HG03521 (cell line): ENCODE results near the gene B3GNT3.
A peak's percentile ranks its signal among the peaks of the same experiment; 100 is the strongest.

ENCODE experiments used
- ATAC-seq: cut with Tn5 transposase; IDR thresholded peaks from one replicate; pipeline ENCODE4 v1.9.1; 2021; ENCODE audit warnings: mild to moderate bottlenecking, moderate library complexity; ENCODE audit not compliant: unreplicated experiment

The B3GNT3 gene, protein sequence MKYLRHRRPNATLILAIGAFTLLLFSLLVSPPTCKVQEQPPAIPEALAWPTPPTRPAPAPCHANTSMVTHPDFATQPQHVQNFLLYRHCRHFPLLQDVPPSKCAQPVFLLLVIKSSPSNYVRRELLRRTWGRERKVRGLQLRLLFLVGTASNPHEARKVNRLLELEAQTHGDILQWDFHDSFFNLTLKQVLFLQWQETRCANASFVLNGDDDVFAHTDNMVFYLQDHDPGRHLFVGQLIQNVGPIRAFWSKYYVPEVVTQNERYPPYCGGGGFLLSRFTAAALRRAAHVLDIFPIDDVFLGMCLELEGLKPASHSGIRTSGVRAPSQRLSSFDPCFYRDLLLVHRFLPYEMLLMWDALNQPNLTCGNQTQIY

DNA sequence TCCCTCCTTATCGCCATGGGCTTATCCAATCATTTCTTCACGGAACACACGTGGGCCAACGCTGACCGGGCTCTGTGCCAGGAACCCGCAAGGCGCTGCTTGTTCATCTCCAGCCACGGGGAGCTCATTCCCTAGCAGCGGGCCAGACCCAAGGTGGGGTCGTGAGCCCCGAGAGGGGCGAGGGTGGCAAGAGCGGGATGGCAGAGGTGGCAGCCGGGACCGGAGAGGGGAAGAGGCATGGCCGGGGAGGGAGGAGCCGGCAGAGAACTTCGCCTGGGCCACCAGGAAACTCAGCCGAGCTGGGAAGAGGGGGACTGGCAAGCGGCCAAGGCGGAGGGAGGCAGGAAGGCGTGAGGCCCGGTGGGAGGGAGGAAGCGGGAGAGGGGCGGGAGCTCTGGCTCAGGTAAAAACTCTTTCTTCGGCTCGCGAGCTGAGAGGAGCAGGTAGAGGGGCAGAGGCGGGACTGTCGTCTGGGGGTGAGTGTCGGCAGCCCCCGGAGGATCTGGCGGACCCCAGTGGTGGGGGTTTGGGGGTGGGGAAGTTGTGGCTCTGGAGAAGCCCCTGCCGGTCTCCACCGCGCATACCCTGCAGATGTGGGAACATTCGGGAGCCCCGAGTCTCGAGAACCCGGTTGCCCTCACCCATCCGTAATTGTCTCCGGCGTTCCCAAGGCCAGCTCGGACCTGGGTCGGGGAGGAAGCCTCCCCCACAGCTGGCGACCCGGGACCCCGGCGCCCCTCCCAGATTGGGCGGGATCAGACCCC lies at the start of gene B3GNT3:
TSS of gene B3GNT3 (plus strand) at position 408 of the 764 bp plus-strand sequence. CDS start 12,670 bp downstream, outside the sequence.
- no peak for ATAC-seq

DNA sequence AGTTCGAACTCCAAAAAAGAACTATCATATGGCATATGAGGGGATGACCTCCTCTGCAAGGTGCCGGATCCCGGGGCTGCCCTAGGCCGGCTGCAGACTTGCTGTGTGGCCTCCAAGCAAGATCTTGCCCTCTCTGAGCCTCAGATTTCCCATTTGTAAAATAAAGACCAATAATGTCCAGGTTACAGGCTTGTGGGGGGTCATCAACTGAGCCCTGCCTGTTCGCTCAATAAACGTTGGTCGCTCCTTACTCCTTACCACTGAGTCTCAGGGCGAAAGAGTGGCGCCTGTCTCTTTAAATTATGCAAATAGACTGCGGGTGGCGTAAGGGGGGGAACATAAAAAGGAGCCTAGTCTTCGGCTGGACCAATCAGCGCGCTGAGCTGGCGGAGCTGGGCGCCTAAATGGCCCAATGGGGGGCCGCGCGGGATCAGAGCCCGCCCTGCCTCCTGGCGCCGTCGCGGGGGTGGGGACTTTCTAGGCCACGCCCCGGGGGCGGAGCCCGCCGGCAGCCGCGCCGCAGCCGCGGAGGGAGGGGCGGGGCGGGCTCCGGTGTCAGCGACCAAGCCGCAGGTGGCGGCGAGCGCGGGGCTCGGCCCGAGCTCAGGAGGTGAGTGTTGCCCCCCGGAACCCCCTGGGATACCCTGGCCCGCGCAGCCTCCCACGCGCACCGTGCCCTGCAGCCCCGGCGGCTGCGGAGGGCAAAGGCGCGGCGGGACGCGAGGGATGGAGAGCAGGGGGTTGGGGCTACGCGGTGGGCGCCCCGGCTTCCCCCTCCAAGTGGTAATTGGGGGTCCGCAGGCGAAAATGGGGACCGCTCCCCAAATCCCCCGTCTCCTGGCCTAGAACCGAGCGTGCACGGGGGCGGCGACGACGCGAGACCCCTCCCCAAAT lies 47.5 kb upstream of the B3GNT3 start:
- ATAC-seq, result peak; percentile 77

DNA sequence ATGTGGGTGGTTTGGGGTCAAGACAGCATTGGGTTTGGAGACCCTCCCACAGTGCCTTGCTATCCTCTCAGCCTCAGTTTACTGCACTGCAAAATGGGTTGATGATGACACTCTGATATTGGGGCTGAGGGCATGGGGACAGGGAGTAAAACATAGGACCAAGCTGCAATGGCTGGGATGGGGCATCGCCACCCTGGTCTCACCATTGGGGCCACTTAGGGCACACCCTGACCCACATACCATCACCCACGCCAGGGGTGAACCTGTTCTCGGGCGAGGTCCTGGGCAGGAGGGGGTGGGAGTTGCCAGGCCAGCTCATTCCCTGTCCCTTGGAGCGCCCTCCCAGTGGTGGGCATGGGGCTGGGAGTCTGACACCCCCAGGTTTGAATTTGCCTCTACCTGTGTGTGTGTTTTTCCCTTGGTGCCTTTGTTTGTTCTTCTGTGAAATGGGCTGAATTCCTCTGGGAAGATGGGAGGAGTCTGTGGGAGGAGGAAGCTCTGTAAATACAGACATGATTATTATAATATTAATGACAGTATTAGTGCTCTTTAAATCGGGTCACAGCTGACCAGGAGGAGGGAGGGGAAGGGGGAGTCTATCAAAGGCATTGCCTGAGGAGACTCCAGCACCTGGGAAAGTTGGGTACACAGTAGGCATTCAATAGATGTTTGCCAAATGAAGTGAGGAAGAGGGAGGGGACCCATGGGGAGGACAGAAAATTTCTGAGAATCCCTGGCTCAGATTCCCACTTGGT lies 45.9 kb upstream of the B3GNT3 start:
- no peak for ATAC-seq

DNA sequence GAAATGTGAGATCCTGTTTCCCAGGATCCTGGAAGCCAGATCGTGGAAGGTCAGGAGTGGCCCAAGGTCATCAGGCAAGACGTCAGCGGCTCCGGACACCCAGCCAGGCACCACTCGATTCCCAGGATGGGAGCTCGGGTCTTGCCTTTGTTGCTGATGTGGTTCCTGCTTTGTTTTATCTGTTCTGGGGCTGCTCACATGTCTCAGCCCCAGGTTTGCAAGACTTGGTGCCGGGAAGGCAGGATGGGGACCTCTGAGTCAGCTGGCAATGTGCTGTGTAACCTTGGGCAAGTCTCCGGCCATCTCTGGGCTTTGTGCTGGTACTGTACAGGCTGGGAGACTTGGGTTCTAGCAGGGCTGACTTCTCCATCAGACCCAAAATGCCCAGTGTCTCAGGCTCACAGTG lies 45.0 kb upstream of the B3GNT3 start:
- no peak for ATAC-seq

DNA sequence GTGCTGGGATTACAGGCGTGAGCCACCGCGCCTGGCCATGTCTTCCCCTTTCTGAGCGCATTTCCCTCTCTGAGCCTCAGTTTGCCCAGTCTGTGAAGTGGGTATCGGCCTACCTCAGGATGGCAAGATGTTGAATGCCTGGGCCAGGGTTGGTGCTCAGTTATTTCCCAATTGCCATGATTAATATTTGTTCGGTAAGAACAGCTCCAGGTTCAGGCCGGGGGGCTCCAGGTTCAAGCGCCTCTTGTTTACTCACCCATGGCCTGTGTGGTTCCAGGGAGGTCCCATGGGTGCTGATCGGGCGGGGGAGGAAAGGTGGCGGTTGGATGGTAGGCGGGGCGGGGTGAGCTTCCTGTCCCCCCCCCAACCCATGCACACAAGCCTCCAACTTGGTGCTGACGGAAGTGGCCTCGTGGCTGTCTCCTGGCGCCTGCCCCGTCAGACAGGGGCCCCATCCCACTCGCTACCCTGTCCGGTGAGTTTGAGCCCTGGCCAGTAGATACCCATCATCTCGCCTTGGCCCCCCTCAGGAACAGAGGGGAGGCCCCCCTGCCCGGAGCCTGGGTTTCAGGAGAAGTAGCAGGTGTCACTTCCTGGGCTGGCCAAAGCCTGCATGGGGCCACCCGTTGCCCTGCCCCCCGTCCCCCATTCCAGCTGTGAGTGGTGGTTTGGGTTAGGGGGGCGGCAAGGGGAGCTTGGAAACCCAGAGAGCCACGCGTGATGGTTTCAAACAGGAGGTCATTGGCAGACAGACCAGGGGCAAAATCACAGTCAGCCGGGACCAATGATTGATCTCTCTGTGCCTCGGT lies 43.6 kb upstream of the B3GNT3 start, which contains the start of gene FCHO1:
TSS of gene FCHO1 (plus strand) at position 375 of the 809 bp plus-strand sequence. CDS start 3,688 bp downstream, outside the sequence.
- ATAC-seq, result peak; percentile 39

DNA sequence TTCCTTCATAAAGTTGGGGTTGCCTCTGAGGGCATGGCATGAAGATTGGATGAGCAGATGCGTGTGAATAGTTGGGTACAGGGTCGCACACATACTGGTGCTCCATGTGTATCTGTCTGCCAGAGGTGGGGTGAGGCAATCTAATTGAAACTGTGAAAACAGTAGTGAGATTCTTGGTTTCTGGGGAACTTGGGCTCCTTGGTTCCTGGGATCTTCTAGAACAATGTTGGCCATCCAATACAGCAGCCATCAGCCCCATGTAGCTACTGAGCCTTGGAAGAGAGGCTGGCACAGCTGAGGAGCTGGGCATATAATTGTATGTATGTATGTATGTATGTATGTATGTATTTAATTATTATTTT lies 43.0 kb upstream of the B3GNT3 start:
- no peak for ATAC-seq

DNA sequence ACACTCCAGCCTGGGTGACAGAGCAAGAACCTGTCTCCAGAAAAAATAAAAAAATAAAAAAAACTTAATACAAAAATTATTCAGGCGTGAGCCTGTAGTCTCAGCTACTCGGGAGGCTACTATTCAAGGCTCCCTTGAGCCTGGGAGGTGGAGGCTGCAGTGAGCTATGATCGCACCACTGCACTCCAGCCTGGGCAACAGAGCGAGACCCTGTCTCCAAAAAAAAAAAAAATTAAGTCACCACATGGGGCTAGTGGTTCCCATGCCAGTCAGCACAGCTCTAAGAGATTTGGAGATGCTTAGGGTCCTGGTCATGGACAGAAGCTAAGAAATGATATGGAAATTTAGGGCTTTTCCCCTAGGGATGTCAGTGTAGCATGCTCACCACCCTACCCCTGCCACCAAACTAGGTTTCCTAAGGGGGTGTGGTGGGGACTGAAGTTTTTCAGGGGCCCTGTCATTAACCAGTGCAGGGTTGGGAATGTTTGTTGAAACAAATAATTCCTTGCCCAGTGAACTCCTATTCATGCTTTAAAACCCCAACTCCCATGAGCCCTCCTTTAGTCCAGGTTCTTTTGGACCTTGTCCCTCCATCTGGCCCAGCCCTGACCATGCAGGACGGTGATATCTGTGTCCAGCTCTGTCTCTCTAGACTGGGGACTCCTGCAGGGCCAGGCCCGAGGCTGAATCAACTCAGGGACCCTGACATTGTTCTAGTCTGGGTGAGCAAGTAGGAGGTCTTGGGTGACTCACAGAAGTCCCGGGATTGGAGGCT lies 41.9 kb upstream of the B3GNT3 start:
- ATAC-seq, result no peak

DNA sequence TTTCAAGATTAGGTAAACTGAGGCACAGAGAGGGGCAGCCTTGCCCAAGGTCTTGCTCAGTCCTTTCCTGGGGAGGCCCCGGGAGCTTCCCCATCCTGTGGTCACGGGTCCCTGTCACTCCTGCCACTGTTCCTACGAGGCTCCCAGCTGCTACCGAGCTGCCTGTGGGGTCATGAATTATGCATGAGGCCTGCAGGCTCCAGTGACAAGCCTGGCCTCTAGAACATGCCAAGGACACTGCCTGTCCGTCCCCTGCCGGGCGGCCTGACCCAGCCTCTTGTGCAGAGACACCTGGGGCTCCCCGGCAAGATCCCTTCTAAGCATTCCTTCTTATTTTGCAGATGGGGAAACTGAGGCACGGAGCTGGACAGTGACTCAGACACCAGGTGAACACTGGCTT lies 41.0 kb upstream of the B3GNT3 start:
- no peak for ATAC-seq

DNA sequence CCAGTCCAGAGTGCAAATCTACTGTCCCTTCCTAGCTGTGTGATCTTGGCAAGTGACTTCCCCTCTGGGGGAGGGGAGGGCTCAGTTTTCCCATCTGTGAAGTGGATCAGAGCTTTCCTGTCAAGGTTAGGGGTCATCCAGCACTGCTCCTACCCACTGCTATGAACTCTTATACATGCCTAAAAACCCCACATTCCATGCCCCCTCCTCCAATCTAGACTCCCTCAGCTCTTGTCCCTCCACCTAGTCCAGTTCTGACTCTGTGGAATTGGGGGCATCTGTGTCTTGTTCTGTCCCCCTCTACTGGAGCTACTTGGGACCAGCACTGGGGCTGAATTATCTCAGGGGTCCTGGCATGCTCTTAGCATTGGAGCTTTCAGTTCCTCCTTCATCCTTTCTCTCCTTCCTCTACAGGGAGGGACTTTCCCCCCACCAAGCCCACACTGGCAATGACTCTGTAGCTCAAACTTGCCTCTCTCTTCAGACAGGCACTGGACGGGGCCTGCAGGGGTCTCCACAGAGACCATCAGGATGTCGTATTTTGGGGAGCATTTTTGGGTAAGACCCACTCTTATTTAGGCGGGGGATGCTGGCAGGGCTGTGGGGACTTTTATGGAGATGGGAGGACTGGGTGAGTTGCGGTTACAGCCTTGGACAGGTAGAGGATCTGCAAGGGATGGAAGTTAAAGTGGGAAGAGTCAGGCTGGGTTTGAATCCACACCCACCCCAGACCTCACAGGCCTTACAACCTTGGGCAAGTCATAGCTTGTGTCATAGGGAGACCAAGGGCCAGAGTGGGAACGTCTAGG lies 40.1 kb upstream of the B3GNT3 start:
- peak; percentile 44 for ATAC-seq

DNA sequence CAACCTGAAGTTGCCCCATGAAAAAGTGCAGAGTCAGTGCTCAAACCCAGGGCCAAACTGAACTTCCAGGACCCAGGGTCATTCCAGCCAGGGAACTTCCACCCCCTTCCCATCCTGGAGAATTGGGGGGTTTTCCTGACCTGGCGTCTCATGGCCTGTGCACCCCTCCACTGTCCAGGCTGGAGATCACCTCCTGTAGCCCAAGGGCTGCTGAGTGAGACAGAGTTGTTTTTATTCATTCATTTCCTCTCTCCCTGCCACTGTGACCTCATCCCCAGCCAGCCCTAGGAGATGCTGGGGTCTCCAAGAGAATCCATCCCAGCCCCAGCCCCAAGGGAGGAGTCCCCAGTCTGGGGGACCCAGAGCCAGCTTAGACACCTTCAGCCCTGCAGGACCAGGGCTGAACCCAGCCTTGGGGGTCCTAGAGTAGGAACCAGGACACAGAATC lies 39.5 kb upstream of the B3GNT3 start:
- no peak for ATAC-seq

DNA sequence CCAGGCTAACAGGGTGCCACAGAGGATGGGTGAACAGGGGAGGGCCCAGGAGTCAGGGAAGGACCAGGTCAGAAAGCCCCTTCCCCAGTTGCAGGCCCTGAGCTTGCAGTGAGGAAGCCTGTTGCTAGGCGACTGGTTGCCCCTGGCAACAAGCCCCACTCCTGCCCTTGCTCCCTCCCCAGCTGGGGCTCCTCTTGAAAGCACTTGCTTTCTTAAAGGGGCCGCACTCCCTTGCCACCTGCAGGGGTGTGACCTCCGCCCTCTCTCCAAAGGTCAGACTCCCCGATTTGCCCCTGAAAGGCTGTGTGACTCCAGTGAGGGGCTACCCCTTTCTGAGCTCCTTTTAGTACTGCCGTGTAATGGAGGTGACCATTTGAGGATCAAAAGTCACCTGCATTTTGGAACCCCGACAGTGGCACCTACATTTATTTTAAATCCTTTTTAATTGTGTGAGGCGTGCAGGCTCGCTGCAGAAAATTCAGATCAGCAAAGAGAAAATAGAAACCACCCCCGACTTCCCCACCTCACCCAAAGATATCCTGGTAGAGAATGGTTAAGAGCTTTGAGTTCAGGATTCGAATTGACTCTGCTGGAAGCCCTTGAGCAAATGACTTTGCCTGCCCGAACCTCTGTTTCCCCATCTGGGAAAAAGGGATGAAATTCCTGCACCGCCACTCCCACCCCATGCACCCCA lies 38.8 kb upstream of the B3GNT3 start:
- peak; percentile 32 for ATAC-seq

DNA sequence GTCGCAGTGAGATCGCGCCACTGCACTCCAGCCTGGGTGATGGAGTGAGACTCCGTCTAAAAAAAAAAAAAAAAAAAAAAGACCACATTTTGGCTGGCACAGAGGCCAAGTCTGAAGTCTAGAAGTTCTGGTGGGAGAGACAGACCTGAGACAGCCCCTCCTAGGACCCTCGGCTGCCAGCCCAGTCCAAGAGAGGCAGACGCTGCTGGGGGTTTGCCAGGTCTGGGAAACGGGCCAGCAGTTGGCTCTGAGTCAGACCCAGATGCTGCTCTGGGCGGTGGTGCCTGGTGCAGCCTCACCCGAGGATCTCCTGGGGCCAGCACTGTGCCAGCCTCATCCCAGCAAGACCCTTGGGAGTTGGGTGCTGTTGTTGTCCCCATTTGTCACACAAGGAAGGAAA lies 37.8 kb upstream of the B3GNT3 start:
- ATAC-seq, result no peak

DNA sequence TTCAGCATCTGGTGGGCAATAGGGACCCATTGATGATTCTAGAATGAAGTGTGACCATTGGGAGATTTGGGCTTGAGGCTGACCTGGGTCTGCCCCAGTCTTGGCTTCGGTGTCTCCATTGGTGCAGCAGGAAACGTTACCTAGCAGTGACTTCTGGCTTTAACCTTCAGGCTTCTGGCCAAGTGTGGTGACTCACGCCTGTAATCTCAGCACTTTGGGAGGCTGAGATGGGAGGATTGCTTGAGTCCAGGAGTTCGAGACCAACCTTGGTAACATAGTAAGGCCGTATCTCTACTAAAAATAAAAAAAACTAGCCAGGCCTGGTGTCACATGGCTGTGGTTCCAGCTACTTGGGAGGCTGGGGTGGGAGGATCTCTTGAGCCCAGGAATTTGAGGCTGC lies 36.4 kb upstream of the B3GNT3 start:
- no peak for ATAC-seq

DNA sequence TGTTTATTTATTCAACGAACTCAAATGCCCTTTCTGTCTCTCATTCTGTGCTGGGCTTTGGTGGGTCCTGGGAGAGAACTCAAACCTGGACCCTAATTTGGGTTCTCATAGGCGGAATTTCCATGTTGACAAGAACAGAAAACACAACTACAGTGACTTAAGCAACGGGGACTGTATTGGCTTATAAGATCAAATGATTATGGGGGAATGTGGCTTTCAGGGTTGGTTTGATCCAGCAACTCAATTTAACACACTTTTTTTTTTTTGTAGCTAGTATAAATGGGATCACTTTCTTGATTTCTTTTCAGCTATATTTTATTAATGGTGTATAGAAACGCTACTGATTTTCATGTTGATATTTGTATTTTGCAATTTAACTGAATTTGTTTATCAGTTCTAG lies 33.8 kb upstream of the B3GNT3 start:
- no peak for ATAC-seq

DNA sequence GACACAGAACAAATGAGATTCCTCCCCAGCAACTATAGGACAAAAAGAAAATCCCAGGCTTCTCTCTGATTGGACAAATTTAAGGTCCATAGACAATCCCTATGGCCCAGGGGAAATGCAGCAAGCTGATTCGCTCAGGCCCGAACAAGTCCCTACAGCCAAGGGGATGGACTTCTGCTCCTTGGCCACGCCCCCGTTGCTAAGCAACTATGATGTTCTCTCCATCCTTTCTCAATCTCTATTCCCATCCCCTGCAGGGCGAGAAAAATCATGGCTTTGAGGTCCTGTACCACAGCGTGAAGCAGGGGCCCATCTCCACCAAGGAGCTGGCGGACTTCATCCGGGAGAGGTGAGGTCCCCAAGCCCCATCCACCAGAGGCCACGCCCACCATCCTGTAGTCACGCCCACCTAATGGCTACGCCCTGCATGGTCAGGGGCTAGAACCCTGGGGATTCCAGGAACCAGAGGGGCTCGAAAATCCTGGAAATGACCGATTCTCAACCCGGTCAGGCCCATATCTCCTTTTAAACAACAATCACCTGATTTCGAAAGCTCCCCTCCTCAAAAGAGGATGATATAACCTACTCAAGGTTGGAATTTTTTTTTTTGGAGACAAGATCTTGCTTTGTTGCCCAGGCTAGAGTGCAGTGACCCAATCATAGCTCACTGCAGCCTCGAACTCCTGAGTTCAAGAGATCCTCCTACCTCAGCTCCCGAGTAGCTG lies 32.3 kb upstream of the B3GNT3 start:
- no peak for ATAC-seq

DNA sequence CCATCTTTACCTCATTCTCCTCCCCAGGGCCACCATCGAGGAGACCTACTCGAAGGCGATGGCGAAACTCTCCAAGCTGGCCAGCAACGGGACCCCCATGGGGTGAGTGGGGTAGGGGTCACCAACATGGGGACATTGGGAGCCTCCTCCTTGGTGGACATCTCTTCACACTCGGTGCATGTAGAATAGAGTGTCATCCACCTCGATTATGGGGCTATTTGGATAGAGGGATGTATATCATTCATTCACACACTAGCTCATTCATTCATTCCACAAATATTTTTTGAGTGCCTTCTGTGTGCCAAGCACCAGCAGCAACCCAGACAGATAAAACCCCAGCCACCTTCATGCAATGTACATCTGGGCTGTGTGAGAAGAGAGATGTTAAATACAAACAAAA lies 30.6 kb upstream of the B3GNT3 start:
- no peak for ATAC-seq
